ENCODE measurements around the gene OSGEPL1. TPM values are rescaled to one million over a fixed set of nuclear protein-coding genes. Genes with fewer than 3 reads are reported as not detected.

OSGEPL1 gene
- total RNA-seq, 1 donor from 2014 or later = 11.3 TPM

- Mint-ChIP-seq H3K9me3 (no peaks in the 10 kb centered on the region), H3K4me1 (peaks cover 33% of the 10 kb centered on the region), H3K27ac (peak overlapping the region; percentile 93), H3K27me3 (ENCODE audit: low read depth) (no peaks in the 10 kb centered on the region), H3K36me3 (peaks cover 24% of the 10 kb centered on the region), H3K4me3 (peak overlapping the region; percentile 91)
- no peak for TF ChIP-seq CTCF (IDR thresholded peaks at IDR 0.05; ENCODE audit: unreplicated experiment)
- DNase-seq (ENCODE audit: low spot score in 2 of 2, unreplicated experiment in 2 of 2) = no peak
Observed at GRCh38 chr2:189783451-189783926, 20.9 kb upstream of the OSGEPL1 start.

GRCh38 chr2:189782221-189782671, 19.7 kb upstream of the OSGEPL1 start:
- Mint-ChIP-seq H3K27ac (peak overlapping the region; percentile 19), H3K9me3 (no peaks in the 10 kb centered on the region), H3K27me3 (ENCODE audit: low read depth) (no peaks in the 10 kb centered on the region), H3K4me1 (peaks cover 33% of the 10 kb centered on the region), H3K4me3 (peak overlapping the region; percentile 91), H3K36me3 (peaks cover 25% of the 10 kb centered on the region)
- DNase-seq (ENCODE audit: low spot score in 2 of 2, unreplicated experiment in 2 of 2) = no peak
- TF ChIP-seq CTCF (IDR thresholded peaks at IDR 0.05; ENCODE audit: unreplicated experiment) = no peak

GRCh38 chr2:189772212-189772611, 9.6 kb upstream of the OSGEPL1 start:
- H3K27ac Mint-ChIP-seq = no peak overlapping the region
- peaks cover 18% of the 10 kb centered on the region for H3K36me3 Mint-ChIP-seq
- peaks cover 2% of the 10 kb centered on the region for H3K4me1 Mint-ChIP-seq
- H3K4me3 Mint-ChIP-seq = no peak overlapping the region
- TF ChIP-seq CTCF (IDR thresholded peaks at IDR 0.05; ENCODE audit: unreplicated experiment) = no peak
- no peaks in the 10 kb centered on the region for H3K9me3 Mint-ChIP-seq
- DNase-seq (ENCODE audit: low spot score in 2 of 2, unreplicated experiment in 2 of 2) = no peak
- no peaks in the 10 kb centered on the region for H3K27me3 Mint-ChIP-seq (ENCODE audit: low read depth)

GRCh38 chr2:189770590-189771322, 8.2 kb upstream of the OSGEPL1 start:
- Mint-ChIP-seq H3K4me3 (no peak overlapping the region), H3K27ac (no peak overlapping the region), H3K4me1 (peaks cover 2% of the 10 kb centered on the region), H3K36me3 (peaks cover 28% of the 10 kb centered on the region), H3K9me3 (no peaks in the 10 kb centered on the region), H3K27me3 (ENCODE audit: low read depth) (no peaks in the 10 kb centered on the region)
- no peak for DNase-seq (ENCODE audit: low spot score in 2 of 2, unreplicated experiment in 2 of 2)
- no peak for TF ChIP-seq CTCF (IDR thresholded peaks at IDR 0.05; ENCODE audit: unreplicated experiment)

- Mint-ChIP-seq H3K27me3 (ENCODE audit: low read depth) (no peaks in the 10 kb centered on the region), H3K4me1 (peaks cover 13% of the 10 kb centered on the region), H3K4me3 (peak overlapping the region; percentile 94), H3K9me3 (no peaks in the 10 kb centered on the region), H3K36me3 (peaks cover 16% of the 10 kb centered on the region), H3K27ac (no peak overlapping the region)
- no peak for TF ChIP-seq CTCF (IDR thresholded peaks at IDR 0.05; ENCODE audit: unreplicated experiment)
- DNase-seq (ENCODE audit: low spot score in 2 of 2, unreplicated experiment in 2 of 2) = no peak
Observed at GRCh38 chr2:189763908-189764661, 1.5 kb upstream of the OSGEPL1 start.
